A549 (cell line): ENCODE measurements around the gene URB2.

Experiments
- BHLHE40 ChIP-seq: IDR thresholded peaks from 2 replicates; pipeline ENCODE4 v1.6.1; 2012; ENCODE audit warnings: low read depth, low read length, inconsistent platforms
- EP300 ChIP-seq, 2 experiments: fragments of >200 bp; sonication (Bioruptor Twin); formaldehyde crosslinking; IDR thresholded peaks; 2 replicates in 1 of 2; 3 replicates in 1 of 2; pipeline ENCODE4 v1.6.1; 2016 to 2017
- FOSL2 ChIP-seq, 2 experiments: fragments of 450-650 bp in 1 of 2; fragments of >200 bp in 1 of 2; sonication (Bioruptor Twin) in 1 of 2; formaldehyde crosslinking; IDR thresholded peaks; 2 replicates each; pipeline versions ENCODE4 v1.5.0 to v1.6.1; 2016 to 2020; ENCODE audit warnings: mild to moderate bottlenecking in 1 of 2, moderate library complexity in 1 of 2
- FOXS1 ChIP-seq: fragments of 250-450 bp; sonication (Bioruptor Pico); IDR thresholded peaks from 2 replicates; pipeline ENCODE4 v1.5.0; 2020; ENCODE audit warnings: mild to moderate bottlenecking, moderate library complexity
- JUN ChIP-seq, 2 experiments: fragments of >200 bp; sonication (Bioruptor Twin); formaldehyde crosslinking; IDR thresholded peaks; 2 replicates in 1 of 2; 3 replicates in 1 of 2; pipeline ENCODE4 v1.6.1; 2016 to 2017
- POLR2A ChIP-seq: IDR thresholded peaks from 2 replicates; pipeline ENCODE4 v1.6.1; 2012; ENCODE audit warnings: mild to moderate bottlenecking, low read length
- RAD21 ChIP-seq, 2 experiments: fragments of >200 bp in 1 of 2; sonication (Bioruptor Twin) in 1 of 2; formaldehyde crosslinking in 1 of 2; IDR thresholded peaks in 1 of 2; conservative IDR thresholded peaks in 1 of 2; 2 replicates in 1 of 2; 3 replicates in 1 of 2; pipeline ENCODE4 v1.6.1; 2012 to 2018; ENCODE audit warnings: inconsistent platforms in 1 of 2
- RNF2 ChIP-seq: fragments of 200-600 bp; sonication (generic); IDR thresholded peaks from 2 replicates; pipeline ENCODE4 v1.6.1; 2016; ENCODE audit warnings: low read depth, mild to moderate bottlenecking, antibody characterized with exemption, moderate library complexity, borderline replicate concordance
- SREBF2 ChIP-seq: fragments of 450-650 bp; IDR thresholded peaks from 2 replicates; pipeline ENCODE4 v1.6.1; 2014; ENCODE audit warnings: mild to moderate bottlenecking, moderate library complexity
- ZNF302 ChIP-seq: fragments of 250-450 bp; sonication (Bioruptor Pico); IDR thresholded peaks from 2 replicates; pipeline ENCODE4 v1.9.0; 2021; ENCODE audit warnings: inconsistent platforms, mild to moderate bottlenecking, moderate library complexity
- TF ChIP-seq, protein P1 (sequence below): fragments of >200 bp; sonication (Bioruptor Twin); formaldehyde crosslinking; IDR thresholded peaks from 3 replicates; pipeline ENCODE4 v1.5.1; 2016
- TF ChIP-seq, protein P2 (sequence below): IDR thresholded peaks from 2 replicates; pipeline ENCODE4 v1.6.1; 2012
- TF ChIP-seq, protein P3 (sequence below): IDR thresholded peaks from 2 replicates; pipeline ENCODE4 v1.6.1; 2012
- TF ChIP-seq, protein P4 (sequence below): fragments of >200 bp; sonication (Bioruptor Twin); formaldehyde crosslinking; IDR thresholded peaks from 2 replicates; pipeline ENCODE4 v1.6.1; 2016

DNA sequence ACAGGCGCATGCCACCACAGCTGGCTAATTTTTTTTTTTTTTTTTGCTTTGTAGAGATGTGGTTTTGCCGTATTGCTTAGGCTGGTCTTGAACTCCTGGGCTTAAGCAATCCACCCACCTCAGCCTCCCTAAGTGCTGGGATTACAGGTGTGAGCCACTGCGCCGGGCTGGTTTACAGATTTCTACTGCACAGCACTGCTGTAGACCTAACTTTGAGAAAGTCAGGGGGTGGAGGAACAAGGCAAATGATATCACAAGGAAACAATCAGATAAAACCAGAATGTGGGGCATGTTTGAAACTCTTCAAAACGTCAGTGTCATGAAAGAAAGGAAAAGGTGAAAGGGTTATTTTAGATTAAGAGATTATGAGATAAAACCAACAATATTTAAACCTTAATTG lies 45.3 kb downstream of the URB2 start:
- TF ChIP-seq POLR2A (no peak), JUN (IDR thresholded peaks at IDR 0.05) (no peak), ZNF302 (no peak), EP300 (IDR thresholded peaks at IDR 0.05) (no peak), FOSL2 (IDR thresholded peaks at IDR 0.05) (no peak), FOSL2 (CRISPR knock-in tag; IDR thresholded peaks at IDR 0.05) (no peak), RAD21 (conservative IDR thresholded peaks at IDR 0.05 in 1 of 2, IDR thresholded peaks at IDR 0.05 in 1 of 2) (no peak), RNF2 (no peak), SREBF2 (no peak), BHLHE40 (no peak), FOXS1 (CRISPR knock-in tag) (no peak)
- TF ChIP-seq, protein P1, sequence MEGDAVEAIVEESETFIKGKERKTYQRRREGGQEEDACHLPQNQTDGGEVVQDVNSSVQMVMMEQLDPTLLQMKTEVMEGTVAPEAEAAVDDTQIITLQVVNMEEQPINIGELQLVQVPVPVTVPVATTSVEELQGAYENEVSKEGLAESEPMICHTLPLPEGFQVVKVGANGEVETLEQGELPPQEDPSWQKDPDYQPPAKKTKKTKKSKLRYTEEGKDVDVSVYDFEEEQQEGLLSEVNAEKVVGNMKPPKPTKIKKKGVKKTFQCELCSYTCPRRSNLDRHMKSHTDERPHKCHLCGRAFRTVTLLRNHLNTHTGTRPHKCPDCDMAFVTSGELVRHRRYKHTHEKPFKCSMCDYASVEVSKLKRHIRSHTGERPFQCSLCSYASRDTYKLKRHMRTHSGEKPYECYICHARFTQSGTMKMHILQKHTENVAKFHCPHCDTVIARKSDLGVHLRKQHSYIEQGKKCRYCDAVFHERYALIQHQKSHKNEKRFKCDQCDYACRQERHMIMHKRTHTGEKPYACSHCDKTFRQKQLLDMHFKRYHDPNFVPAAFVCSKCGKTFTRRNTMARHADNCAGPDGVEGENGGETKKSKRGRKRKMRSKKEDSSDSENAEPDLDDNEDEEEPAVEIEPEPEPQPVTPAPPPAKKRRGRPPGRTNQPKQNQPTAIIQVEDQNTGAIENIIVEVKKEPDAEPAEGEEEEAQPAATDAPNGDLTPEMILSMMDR, result no peak
- TF ChIP-seq, protein P2, sequence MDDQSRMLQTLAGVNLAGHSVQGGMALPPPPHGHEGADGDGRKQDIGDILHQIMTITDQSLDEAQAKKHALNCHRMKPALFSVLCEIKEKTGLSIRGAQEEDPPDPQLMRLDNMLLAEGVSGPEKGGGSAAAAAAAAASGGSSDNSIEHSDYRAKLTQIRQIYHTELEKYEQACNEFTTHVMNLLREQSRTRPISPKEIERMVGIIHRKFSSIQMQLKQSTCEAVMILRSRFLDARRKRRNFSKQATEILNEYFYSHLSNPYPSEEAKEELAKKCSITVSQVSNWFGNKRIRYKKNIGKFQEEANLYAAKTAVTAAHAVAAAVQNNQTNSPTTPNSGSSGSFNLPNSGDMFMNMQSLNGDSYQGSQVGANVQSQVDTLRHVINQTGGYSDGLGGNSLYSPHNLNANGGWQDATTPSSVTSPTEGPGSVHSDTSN, result no peak
- TF ChIP-seq, protein P3, sequence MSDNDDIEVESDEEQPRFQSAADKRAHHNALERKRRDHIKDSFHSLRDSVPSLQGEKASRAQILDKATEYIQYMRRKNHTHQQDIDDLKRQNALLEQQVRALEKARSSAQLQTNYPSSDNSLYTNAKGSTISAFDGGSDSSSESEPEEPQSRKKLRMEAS, result no peak
- TF ChIP-seq, protein P4, sequence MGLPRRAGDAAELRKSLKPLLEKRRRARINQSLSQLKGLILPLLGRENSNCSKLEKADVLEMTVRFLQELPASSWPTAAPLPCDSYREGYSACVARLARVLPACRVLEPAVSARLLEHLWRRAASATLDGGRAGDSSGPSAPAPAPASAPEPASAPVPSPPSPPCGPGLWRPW, result no peak
